Stimulated activated CD4-positive, alpha-beta T cell treated with anti-CD3 and anti-CD28 coated beads, Interleukin-4, amount 100 ng/mL, for 1 hour (primary cell): ENCODE results near the gene SHISA6.
"Not testable (repeated sequence)": the region's sequence is repeated elsewhere in the genome, so short reads cannot be mapped to it uniquely, and the experiment has no call there.

Source experiments
- DNase-seq: peaks from one replicate; pipeline ENCODE4 v3.0.0-alpha.2; 2020

The SHISA6 gene

GRCh38 chr17:11303773-11304394 lies 62.9 kb downstream of the SHISA6 start:
- no peak for DNase-seq

GRCh38 chr17:11304568-11304967 lies 63.6 kb downstream of the SHISA6 start:
- no peak for DNase-seq

GRCh38 chr17:11305524-11305923 lies 64.5 kb downstream of the SHISA6 start:
- DNase-seq: no peak

GRCh38 chr17:11308531-11308930 lies 67.5 kb downstream of the SHISA6 start:
- no peak for DNase-seq

- no peak for DNase-seq
These were observed 68.0 kb downstream of the SHISA6 start for GRCh38 chr17:11309033-11309432.

GRCh38 chr17:11309850-11310249 lies 68.8 kb downstream of the SHISA6 start:
- no peak for DNase-seq

DNA sequence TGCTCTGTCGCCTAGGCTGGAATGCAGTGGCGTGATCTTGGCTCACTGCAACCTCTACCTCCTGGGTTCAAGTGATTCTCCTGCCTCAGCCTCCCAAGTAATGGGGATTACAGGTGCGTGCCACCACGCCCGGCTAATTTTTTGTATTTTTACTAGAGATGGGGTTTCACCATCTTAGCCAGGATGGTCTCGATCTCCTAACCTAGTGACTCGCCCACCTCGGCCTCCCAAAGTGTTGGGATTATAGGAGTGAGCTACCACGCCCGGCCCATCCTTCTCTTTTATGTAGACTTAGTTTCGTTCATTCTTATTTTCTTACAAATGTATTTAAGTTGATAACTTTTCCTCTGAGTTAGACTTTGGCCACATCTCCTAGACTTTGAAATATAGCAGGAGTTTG lies 75.4 kb downstream of the SHISA6 start:
- DNase-seq: not testable (repeated sequence)

DNA sequence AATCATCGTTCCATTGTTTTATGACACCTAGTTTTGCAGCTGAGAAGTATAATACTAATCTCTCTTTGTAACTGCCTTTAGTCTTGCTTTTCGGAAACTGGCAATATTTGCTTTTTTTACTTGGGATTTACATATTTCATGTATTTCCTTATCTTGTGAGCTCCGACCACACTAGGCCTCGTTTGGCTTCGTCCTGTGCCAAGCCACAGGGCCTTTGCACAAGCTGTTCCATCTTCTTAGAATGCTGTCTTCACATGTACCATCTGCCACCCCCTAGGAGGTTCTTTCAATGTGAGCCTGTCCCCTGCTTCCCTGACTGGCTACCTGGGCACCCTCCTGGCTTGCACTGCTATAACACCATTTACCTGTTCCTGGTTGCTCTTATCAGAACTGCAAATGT lies 77.2 kb downstream of the SHISA6 start:
- DNase-seq: no peak

- no peak for DNase-seq
These were observed 78.9 kb downstream of the SHISA6 start for GRCh38 chr17:11319894-11320293.

DNA sequence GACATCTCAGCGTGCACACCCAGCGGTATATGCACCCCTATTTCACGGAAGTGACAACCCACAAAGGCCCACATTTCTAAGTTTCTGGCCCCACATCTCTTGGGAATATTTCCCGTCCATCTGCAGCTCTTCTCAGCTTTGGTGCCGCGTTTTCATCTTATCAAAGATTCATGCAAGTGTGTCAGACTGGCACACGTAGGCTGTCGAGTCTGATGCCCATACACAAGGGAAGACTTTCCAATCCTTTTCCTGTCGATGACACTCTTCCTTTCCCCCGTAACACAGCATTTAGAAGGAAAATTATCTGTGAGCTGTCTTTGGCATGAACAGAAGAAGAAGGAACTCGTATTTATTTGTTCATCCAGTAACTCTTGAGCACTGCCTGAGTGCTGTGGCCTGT lies 83.0 kb downstream of the SHISA6 start:
- DNase-seq: no peak

GRCh38 chr17:11324846-11325420 lies 83.9 kb downstream of the SHISA6 start:
- no peak for DNase-seq

DNA sequence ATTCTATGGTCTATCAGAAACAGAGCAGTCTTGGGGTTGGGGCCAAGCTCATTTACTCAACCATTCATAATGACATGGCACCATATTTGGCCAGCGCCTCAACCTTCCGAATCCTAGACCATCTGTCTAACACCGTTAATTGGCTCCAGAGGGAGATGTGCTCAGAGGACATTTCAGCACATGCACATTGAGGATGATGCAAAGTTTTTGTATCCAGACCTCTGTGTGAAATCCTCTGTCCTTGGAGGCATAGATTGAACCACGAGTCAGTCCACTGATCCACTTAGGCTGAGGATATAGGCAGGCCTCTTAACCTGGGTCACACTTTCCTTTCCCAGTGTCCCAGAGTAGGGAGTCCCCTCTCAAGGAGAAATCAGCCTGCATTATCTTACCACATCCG lies 85.5 kb downstream of the SHISA6 start:
- no peak for DNase-seq

DNA sequence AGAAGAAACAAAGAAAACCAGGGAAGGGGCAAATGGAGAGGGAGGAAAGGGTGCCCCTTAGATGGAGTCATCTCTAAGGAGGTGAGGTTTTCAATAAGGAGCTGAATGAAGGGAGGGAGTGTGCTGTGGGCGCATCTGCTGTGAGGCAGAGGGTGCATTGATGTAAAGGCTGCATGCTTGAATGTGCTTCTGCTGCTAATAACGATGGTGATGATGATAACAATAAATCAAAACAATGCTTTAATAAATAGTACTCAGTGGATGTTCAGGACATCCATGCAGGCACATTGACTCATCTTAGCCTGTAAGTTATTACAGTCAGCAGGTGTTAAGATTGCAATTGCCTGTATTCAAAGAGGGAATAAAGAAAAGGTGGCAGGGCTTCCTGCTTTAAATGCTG lies 87.8 kb downstream of the SHISA6 start:
- DNase-seq: no peak

- no peak for DNase-seq
These were observed 89.0 kb downstream of the SHISA6 start for GRCh38 chr17:11330006-11330405.

DNA sequence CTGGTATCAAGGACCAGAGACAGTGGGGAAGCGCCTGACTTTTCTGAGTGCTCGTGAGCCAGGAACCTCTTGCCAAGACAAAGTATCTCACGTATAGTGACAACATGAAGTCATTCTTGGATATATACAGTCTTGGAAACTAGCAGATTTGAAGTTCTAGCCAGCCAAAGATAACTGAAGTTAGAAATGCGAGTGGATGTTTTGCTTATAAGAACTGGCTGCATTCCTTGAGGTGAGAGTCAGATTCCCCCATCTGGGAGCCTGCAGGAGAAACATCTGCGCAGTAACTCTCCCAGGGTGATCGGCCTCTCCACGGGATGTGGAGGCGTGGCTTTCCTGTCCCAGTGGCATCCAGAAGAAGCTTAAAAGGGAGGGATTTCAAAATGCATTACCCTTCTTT lies 89.8 kb downstream of the SHISA6 start:
- no peak for DNase-seq

- no peak for DNase-seq
These were observed 90.8 kb downstream of the SHISA6 start for GRCh38 chr17:11331547-11332513.

- no peak for DNase-seq
These were observed 91.7 kb downstream of the SHISA6 start for GRCh38 chr17:11332706-11333105.

- no peak for DNase-seq
These were observed 93.5 kb downstream of the SHISA6 start for GRCh38 chr17:11334493-11334892.

DNA sequence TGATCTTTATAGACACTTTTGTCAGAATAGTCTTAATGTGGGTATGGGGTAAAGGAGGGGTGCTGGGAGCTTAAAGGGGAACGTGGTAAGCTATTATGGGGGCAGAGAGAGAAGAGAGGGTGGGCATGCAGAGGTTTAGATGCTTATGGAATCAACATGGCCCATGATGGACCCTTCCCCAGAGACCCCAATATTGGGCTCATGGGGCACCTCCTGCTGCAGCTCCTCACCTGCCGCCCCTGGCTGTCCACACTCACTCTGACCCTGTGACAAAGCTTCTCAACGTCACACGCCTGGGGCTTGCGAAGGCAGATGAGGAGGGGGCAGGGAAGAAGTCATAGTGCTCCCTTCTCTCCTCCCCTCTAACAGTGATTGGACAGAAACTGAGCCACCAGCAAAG lies 95.3 kb downstream of the SHISA6 start:
- DNase-seq: no peak

- DNase-seq: no peak
These were observed 99.8 kb downstream of the SHISA6 start for GRCh38 chr17:11340803-11341202.

DNA sequence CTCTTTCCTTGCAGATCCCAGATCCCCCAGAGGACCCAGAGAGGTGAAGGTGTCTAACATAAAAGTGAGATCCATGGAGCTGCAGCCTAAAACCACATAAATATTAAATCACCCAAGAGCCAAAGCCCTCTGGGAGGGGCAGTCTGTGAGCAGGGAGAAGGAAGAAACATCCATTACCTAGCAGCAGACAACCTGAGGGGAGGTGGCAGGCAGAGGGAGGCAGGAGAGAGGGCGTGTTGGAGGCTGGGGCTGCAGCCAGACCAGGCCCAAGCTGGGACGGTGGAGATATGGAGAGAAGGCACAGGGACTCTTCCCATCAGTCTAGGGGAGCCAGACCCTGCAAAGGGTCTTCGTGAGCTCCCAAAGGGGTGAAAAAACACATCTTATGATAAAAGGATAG lies 101.1 kb downstream of the SHISA6 start:
- peak; percentile 1 for DNase-seq

GRCh38 chr17:11349106-11349505 lies 108.1 kb downstream of the SHISA6 start:
- no peak for DNase-seq

DNA sequence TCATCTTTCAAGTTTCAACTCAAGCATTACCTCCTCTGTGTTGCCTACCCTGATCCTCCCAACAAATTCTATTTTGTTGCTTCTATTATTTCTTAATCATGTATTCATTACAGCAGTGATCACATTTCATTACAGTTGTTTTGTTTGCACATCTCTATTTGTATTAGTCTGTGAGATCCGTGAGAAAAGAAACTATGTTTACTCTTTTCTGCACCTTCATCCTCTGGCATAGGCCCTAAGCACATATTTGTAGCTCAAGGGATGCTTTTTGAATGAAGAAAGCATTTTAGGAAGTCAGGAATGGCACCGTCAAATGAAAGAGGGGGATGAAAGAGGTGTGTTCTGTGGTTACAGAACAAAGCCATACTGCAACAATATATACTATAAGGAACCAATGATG lies 110.5 kb downstream of the SHISA6 start:
- DNase-seq: no peak

DNA sequence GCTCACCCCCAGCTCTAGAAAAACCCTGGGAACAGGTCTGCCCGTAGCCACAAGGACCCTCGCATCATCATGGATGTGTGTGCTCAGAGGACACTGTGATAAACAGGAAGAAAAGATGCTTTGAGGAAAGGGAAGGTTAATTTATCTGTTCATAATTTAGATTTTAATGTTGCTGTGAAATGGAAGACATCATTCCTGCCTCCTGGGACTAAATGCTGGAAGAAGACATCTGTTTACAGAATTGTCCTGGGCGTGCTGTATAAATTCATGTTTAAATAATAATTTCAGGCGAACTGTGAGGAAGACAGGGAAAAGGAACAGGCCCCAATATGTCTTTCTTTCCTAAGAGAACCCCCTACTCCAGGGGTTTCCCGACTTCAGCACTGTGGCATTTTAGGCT lies 112.6 kb downstream of the SHISA6 start:
- no peak for DNase-seq
